HG02840 (cell line): ENCODE measurements around the gene WWOX.

Experiments used
- ATAC-seq: cut with Tn5 transposase; IDR thresholded peaks from one replicate; pipeline ENCODE4 v1.9.1; 2021; ENCODE audit warnings: mild to moderate bottlenecking, moderate library complexity, moderate number of reproducible peaks; ENCODE audit not compliant: unreplicated experiment, low FRiP score

The WWOX gene

GRCh38 chr16:78982096-78982744, 882.8 kb downstream of the WWOX start:
- ATAC-seq: no peak

DNA sequence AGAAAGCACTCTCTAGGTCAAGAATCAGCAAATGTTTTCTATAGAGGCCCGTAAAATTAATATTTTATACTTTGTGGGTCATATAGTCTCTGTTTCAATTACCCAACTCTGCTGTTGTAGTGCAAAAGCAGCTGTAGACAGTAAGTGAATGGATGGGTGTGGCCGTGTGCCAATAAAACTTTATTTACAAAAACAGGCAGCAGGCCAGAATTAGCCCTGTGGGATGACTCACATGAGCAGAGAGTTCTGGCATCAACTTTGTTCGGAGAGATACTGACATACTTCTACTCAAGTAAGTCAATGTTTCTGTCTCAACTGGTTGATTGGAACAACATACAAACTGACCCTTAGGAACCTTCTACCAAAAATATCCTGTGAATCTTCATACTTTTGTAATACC, 884.9 kb downstream of the WWOX start:
- no peak for ATAC-seq

- no peak for ATAC-seq
Measured at GRCh38 chr16:78984887-78985464, 885.5 kb downstream of the WWOX start.

GRCh38 chr16:78985716-78986605, 886.5 kb downstream of the WWOX start:
- no peak for ATAC-seq

GRCh38 chr16:78987666-78988065, 888.2 kb downstream of the WWOX start:
- no peak for ATAC-seq

DNA sequence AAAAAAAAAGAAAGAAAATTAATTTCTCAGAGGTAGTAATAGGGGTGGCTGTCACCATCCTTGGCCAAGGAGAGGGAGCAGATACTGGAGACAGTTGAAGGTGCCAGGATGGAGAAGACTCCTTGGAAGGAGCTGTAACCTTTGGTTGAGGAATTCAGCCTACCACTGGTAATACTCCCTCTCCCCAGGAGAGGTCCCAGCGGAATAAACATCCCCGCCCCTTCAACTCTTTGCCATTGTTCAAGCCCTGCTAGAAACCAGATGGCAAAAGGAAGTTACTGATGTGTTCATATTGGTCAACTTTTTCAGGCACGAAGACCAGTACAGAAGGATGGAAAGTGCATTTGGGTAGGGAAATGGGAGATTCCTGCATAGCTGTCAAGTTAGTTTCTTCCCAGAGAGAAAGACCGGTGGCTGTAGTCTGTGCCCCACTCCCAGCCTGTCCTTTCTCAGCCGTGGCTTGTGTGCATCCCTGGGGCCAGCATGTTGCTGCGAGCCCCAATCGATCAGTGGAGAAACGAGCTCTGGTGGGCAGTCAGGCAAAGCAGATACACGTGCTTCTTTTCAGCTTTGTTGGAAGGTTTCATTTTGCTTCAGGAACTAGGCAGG, 889.0 kb downstream of the WWOX start:
- ATAC-seq: no peak

DNA sequence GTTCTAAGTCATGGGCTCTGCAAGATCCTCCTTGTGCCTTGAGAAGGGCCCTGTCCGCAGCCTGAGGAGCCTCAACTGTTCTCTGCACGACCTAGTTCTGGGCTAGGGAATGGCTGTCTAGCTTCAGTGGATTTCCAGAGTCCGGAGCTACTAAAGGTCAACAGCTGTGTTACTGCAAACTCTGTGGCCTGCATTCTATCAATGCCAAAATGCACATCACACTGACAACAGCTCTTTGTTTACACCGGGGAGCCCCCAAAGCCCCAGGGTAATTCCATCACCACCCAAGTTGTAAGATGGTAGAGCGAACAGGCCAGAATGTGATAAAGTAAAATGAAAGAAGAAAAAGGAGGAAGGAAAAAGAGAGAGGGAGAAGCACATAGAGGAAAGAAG, 890.9 kb downstream of the WWOX start:
- ATAC-seq: no peak

GRCh38 chr16:78992001-78992400, 892.5 kb downstream of the WWOX start:
- ATAC-seq: no peak

DNA sequence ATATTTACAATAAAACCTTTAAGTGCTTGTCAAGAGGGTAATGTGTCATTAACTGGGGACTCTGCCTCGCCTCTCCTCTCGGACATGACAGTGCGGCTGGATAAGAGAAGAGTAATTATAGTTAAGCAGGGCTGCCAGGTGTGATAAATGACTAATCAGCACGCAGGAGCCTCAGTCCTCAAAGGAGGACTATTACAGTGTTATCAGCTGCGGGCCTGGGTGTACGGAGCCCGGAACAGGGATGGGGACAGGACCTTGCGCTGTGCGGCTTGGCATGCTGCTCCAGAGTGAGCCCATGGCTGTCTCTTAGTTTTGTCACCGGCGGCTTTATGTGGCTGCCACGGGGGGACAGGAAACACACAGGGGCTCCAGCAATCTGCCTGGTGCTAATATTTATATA, 893.9 kb downstream of the WWOX start:
- no peak for ATAC-seq

DNA sequence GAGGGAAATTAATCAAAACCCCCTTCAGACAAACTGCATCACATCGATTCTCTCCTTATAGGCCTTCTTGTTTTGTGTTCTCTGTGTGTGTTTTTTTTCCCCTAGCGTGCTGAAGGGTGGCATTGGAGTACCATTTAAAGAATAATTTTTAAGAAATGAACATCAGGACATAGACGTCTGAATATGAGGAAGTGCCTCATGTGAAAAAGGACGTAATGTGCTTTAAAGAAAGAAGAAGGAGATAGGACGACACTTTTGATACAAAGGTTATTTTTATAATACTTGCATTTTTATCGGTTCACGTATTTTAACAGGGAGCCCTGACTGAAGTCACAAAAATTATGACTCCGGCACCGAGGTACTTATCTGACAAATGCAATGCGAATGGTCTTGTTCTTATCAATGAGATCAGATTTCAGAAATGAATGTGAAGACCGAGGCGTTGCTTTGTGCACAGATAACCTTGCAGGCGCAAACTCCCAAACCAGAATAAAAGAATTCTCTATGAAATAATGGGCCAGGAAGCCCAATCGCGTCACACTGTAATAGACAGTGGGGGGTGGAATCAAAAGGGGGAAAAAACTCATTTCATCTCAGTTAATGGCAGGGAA, 894.8 kb downstream of the WWOX start:
- no peak for ATAC-seq

GRCh38 chr16:78995441-78995840, 896.0 kb downstream of the WWOX start:
- no peak for ATAC-seq

GRCh38 chr16:78996790-78997189, 897.3 kb downstream of the WWOX start:
- no peak for ATAC-seq

GRCh38 chr16:78998879-78999278, 899.4 kb downstream of the WWOX start:
- no peak for ATAC-seq

- no peak for ATAC-seq
Measured at GRCh38 chr16:79001156-79001967, 901.9 kb downstream of the WWOX start.

DNA sequence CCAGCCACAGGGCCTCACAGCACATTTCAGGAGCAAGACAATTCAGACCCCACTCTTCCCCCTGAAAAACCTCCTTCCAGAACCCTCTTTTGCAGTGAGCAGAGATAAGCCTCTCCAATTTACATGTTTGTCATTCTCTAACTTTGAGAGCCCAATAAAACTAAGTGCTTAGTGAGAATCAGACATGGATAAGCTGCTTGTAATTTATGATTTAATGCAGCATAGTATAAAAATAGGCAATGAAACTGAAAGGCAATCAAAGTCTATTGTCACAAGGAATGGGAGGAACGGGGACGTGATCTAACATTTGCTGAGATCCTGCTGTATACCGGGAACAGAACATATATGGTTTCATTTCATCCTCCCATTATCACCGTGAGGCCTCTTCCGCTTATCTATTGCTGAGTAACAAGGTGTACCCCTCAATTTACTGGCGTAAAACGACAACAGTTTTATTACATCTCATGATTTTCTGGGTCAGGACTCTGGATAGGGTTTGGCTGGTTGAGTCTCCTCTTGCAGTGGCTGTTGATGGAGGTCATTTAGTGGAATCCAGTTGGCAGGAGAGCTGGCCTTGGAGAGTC, 903.7 kb downstream of the WWOX start:
- no peak for ATAC-seq

- ATAC-seq: no peak
Measured at GRCh38 chr16:79004309-79004708, 904.9 kb downstream of the WWOX start.

DNA sequence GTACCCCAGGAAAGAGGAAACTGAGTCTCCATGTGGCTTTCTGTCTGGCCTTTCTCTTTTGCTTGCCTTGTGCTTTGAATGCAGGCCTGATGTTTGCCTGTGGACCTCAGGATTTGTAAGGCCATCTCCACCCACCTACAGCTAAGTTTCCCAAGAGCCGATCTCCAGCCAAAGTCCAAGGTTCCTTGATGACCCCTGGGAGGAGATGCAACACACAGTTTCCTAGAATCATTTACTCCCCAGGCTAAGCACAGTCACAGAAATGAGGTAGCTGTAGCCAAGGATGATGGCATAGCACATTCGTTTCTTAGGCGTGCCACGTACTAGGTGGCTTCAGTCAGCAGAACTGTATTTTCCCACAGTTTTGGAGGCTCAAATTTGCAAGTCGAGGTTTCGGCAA, 905.6 kb downstream of the WWOX start:
- no peak for ATAC-seq

DNA sequence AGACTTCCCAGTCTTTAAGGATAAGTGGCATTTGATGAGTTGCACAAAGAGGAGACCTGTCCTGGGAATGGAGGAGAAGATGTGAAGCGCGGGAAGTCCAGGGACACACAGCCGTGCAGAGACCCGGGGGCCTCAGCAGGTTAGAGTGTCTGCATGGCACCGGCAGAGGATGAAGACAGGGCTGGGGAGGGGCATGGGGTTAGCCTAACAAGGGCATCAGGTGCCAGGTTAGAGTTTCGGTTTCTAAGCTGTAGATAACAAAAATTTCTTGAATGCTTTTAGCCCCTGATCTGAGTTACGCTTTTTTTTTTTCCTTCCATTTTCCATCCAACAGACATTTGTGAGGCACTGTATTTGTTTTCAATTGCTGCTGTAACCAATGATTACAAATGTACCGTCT, 906.8 kb downstream of the WWOX start:
- no peak for ATAC-seq

GRCh38 chr16:79006765-79007164, 907.3 kb downstream of the WWOX start:
- no peak for ATAC-seq

DNA sequence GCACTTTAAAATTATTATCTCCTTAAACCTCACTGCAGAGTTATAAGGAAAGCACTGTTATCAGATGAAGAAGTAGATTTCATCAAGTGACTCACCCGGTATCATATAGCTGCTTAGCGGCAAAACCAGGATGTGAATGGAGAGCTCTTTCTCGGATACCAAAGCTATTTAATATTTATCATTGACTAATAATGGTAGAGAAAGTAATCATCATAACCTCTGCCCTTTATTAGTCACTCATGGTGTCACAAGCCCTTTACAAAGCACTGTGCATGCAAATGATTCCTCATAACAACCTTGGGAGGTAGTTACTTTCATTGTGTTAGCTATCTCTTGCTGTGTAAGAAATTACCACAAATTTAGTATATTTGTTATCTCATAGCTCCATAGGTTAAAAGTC, 908.2 kb downstream of the WWOX start:
- no peak for ATAC-seq
